ENCODE results near the gene RPGRIP1L.

The RPGRIP1L gene

GRCh38 chr16:53703590-53704444 lies at the start of gene RPGRIP1L, which contains the start of gene FTO:
Gene RPGRIP1L, minus strand, starts transcription at chr16:53703859. Its CDS starts 3,136 bp downstream, at chr16:53700723.
Gene FTO, plus strand, starts transcription at chr16:53704156.
- peak; percentile 99 for DNase-seq

GRCh38 chr16:53753431-53753830 lies 49.8 kb upstream of the RPGRIP1L start:
- no peak for DNase-seq

GRCh38 chr16:53752560-53752959 lies 48.9 kb upstream of the RPGRIP1L start:
- no peak for DNase-seq

GRCh38 chr16:53745753-53746266 lies 42.2 kb upstream of the RPGRIP1L start:
- no peak for DNase-seq

GRCh38 chr16:53745086-53745485 lies 41.4 kb upstream of the RPGRIP1L start:
- DNase-seq, result no peak

- DNase-seq, result peak; percentile 8
These were observed 40.8 kb upstream of the RPGRIP1L start for GRCh38 chr16:53744449-53744848.

GRCh38 chr16:53743149-53743566 lies 39.5 kb upstream of the RPGRIP1L start:
- DNase-seq, result peak; percentile 6

GRCh38 chr16:53741546-53741945 lies 37.9 kb upstream of the RPGRIP1L start:
- no peak for DNase-seq

GRCh38 chr16:53740933-53741531 lies 37.4 kb upstream of the RPGRIP1L start:
- no peak for DNase-seq

- DNase-seq, result no peak
These were observed 36.8 kb upstream of the RPGRIP1L start for GRCh38 chr16:53740476-53740875.

GRCh38 chr16:53737552-53737951 lies 33.9 kb upstream of the RPGRIP1L start:
- no peak for DNase-seq

GRCh38 chr16:53736297-53736696 lies 32.6 kb upstream of the RPGRIP1L start:
- DNase-seq, result no peak

GRCh38 chr16:53734908-53735307 lies 31.2 kb upstream of the RPGRIP1L start:
- no peak for DNase-seq

- DNase-seq, result no peak
These were observed 28.8 kb upstream of the RPGRIP1L start for GRCh38 chr16:53732296-53732929.

GRCh38 chr16:53730693-53731092 lies 27.0 kb upstream of the RPGRIP1L start:
- no peak for DNase-seq

GRCh38 chr16:53726625-53727024 lies 23.0 kb upstream of the RPGRIP1L start:
- no peak for DNase-seq

GRCh38 chr16:53721017-53721416 lies 17.4 kb upstream of the RPGRIP1L start:
- DNase-seq, result no peak

GRCh38 chr16:53717577-53717976 lies 13.9 kb upstream of the RPGRIP1L start:
- no peak for DNase-seq

- DNase-seq, result no peak
These were observed 11.3 kb upstream of the RPGRIP1L start for GRCh38 chr16:53715023-53715384.

GRCh38 chr16:53714205-53715022 lies 10.8 kb upstream of the RPGRIP1L start:
- no peak for DNase-seq

- no peak for DNase-seq
These were observed 9.9 kb upstream of the RPGRIP1L start for GRCh38 chr16:53713403-53714204.

- no peak for DNase-seq
These were observed 8.4 kb upstream of the RPGRIP1L start for GRCh38 chr16:53712065-53712464.

Data from stimulated activated CD4-positive, alpha-beta T cell treated with anti-CD3 and anti-CD28 coated beads, Interleukin-1b, Interleukin-23, amount 100 ng/mL, for 48 hours (primary cell).